NCI-H510A (cell line): ENCODE measurements around the gene RNU1-3.
"Not testable (repeated sequence)": the region's sequence is repeated elsewhere in the genome, so short reads cannot be mapped to it uniquely, and the experiment has no call there.

Source experiments
- DNase-seq: peaks from one replicate; lab custom pipeline; 2025; lab: John Stamatoyannopoulos, UW

RNU1-3 gene

GRCh38 chr1:16636551-16637195 is 30.1 kb downstream of the RNU1-3 start:
- DNase-seq, result not testable (repeated sequence)

GRCh38 chr1:16635959-16636358 is 30.8 kb downstream of the RNU1-3 start:
- not testable (repeated sequence) for DNase-seq

- DNase-seq, result not testable (repeated sequence)
These were observed 33.0 kb downstream of the RNU1-3 start for GRCh38 chr1:16633540-16634282.

GRCh38 chr1:16632044-16632850 is 34.5 kb downstream of the RNU1-3 start:
- DNase-seq, result not testable (repeated sequence)

GRCh38 chr1:16631248-16632043 is 35.3 kb downstream of the RNU1-3 start:
- DNase-seq, result no peak

- DNase-seq, result no peak
These were observed 36.0 kb downstream of the RNU1-3 start for GRCh38 chr1:16630661-16631247.

- not testable (repeated sequence) for DNase-seq
These were observed 36.7 kb downstream of the RNU1-3 start for GRCh38 chr1:16629916-16630530.

GRCh38 chr1:16628361-16629111 is 38.2 kb downstream of the RNU1-3 start:
- DNase-seq, result no peak

- DNase-seq, result not testable (repeated sequence)
These were observed 40.3 kb downstream of the RNU1-3 start for GRCh38 chr1:16626409-16626983.

- no peak for DNase-seq
These were observed 41.0 kb downstream of the RNU1-3 start for GRCh38 chr1:16625497-16626408.

GRCh38 chr1:16623812-16624719 is 42.7 kb downstream of the RNU1-3 start:
- DNase-seq, result not testable (repeated sequence)

- DNase-seq, result not testable (repeated sequence)
These were observed 43.4 kb downstream of the RNU1-3 start for GRCh38 chr1:16623337-16623736.

GRCh38 chr1:16621681-16622315 is 45.0 kb downstream of the RNU1-3 start:
- DNase-seq, result not testable (repeated sequence)

- DNase-seq, result no peak
These were observed 45.5 kb downstream of the RNU1-3 start for GRCh38 chr1:16621300-16621658.

GRCh38 chr1:16619803-16620501 is 46.8 kb downstream of the RNU1-3 start:
- not testable (repeated sequence) for DNase-seq

GRCh38 chr1:16618719-16619118 is 48.0 kb downstream of the RNU1-3 start:
- no peak for DNase-seq
